ENCODE measurements around the gene ESYT2.
"Not testable (repeated sequence)": the region's sequence is repeated elsewhere in the genome, so short reads cannot be mapped to it uniquely, and the experiment has no call there.

The ESYT2 gene

DNA sequence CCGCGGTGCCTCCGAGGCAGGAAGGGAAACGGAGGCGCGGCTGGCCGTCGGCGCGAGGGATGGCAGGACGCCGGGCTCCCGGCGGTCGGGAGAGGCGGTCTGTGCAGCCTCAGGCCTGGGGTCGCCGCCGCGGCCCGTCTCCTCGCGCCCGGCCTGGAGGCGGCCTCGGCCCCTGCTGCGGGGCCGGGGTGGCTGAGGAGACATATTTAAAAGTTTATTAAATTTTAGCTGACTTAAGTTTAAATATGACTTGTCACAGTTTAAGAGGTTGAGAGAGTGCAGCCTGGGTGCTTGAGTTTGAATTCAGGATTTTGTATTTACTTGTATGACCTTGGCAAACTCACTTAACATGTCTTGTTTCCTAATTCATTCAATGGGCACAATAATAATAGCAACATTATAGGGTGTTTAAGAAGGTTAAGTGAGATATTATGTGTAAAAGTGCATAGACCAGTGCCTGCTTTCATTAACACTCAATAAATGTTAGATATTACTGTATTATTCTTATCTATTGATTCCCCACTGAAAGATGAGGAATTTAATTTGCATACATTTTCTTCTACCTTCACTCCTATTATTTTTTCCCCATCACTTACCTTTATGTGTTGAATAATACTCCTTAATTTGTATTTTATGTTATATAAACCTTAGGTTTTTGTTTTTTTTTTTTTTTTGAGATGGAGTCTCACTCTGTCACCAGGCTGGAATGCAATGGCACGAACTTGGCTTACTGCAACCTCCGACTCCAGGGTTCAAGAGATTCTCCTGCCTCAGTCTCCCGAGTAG is 27.8 kb upstream of the ESYT2 start:
- peak in 1 of 2 donors; percentile 3 for DNase-seq

DNA sequence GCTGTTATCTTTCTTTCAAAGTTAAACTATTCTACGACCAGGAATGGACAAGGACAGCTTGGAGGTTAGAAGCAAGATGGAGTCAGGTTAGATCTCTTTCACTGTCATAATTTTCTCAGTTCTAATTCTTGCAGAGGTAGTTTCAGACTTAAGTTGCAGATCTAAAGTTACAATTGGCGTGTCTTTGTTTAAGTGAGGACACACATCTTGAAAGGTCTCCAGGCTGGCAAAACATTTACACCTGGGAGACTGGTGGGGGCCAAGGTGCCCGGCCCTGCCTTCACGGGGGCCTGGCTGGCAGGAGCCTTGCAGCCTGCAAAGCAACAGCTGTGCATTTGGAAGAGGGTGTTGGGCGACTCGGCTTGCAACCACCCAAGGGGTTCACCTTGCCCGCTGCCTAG is 25.4 kb upstream of the ESYT2 start:
- no peak for DNase-seq

GRCh38 chr7:158850545-158851102 is 21.3 kb upstream of the ESYT2 start:
- no peak for DNase-seq

- no peak for DNase-seq
Measured at GRCh38 chr7:158849768-158850544, 20.6 kb upstream of the ESYT2 start.

- DNase-seq = no peak
Measured at GRCh38 chr7:158849442-158849767, 20.1 kb upstream of the ESYT2 start.

DNA sequence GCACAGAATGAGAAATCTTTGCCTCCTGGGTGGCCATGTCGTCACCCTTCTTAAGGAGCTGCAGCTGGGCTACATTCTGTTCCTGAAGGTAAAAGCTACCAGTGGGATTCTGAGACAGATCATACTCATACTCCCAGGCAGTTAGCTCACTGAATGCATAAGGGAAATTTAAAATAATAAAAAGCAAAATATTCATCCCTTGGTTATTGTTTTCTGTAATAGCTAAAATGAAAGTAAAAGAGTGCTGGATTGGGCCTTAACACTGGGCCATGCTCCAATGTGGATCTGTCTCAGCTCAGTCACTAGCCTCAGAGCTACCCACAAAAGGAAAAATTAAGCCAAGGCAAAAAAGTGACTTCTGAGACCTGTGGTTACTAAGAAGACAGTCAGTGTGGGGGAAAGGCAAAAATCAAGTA is 18.1 kb upstream of the ESYT2 start:
- peak in 1 of 2 donors; percentile 41 for DNase-seq

DNA sequence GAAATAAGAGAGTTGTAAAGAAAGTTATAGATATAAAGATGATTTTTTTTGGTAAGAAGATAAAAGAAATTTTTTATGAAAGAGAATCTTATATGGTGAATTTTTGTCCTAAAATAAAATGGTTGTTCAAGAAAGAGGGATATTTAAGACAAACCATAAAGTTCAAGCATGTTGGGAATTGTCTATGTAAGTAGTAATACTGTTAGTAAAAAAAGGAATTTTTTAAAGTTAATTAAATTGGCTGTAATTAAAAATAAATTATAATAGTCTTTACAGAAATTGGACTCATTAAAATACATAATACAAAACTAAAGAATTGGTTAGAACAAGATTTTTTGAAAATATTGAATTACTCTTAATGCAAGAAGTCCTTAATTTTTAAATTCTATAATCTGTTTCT is 17.0 kb upstream of the ESYT2 start:
- DNase-seq = no peak

- DNase-seq = no peak
Measured at GRCh38 chr7:158843771-158844170, 14.5 kb upstream of the ESYT2 start.

GRCh38 chr7:158842486-158842885 is 13.2 kb upstream of the ESYT2 start:
- DNase-seq = no peak

DNA sequence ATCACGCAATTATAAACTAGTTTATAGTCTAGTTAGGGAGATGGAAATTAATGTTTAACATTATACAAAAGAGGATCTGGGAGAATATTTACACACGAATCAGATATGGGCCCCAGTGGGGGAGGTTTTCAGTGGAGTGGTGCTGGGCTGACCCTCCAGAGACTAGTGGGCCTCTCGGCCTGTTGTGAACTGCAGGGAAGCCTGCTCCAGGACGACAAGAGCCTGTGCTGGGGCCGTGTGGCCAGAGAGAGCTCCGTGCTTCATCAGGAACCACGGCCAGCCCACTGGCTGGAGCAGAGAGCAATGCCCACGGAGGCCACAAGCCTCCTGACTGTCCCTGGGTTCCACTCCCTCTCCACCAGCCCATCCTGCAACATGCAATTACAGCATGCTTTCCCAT is 11.3 kb upstream of the ESYT2 start:
- no peak for DNase-seq

DNA sequence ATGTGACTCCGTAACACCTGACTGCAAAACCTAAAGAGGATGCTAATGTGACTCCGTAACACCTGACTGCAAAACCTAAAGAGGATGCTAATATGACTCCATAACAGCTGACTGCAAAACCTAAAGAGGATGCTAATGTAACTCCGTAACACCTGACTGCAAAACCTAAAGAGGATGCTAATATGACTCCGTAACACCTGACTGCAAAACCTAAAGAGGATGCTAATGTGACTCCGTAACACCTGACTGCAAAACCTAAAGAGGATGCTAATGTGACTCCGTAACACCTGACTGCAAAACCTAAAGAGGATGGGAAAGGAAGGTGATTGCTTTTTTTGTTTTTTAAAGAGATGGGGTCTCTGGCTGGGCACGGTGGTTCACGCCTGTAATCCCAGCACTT is 9.9 kb upstream of the ESYT2 start:
- DNase-seq = not testable (repeated sequence)

GRCh38 chr7:158837790-158838637 is 8.7 kb upstream of the ESYT2 start:
- DNase-seq = no peak

DNA sequence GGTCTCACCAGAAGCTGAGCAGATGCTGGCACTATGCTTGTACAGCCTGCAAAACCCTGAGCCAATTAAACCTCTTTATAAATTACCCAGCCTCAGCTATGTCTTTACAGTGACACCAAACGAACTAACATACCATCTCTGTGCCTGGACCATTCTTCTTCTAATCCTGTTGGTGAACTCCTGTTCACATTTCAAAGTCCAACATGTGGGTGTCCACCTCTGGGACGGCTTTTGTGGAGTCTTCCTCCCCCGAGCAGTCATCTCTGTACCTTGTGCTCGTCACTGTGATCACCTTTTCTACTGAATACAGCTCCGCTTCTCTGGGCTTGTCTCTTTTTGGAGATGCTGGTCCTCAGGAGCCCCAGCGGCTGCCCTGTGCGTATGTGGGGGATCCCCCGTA is 7.4 kb upstream of the ESYT2 start:
- DNase-seq = no peak

- no peak for DNase-seq
Measured at GRCh38 chr7:158834878-158835784, 5.8 kb upstream of the ESYT2 start.

GRCh38 chr7:158832994-158833393 is 3.7 kb upstream of the ESYT2 start:
- DNase-seq = no peak

- DNase-seq = no peak
Measured at GRCh38 chr7:158831738-158832091, 2.4 kb upstream of the ESYT2 start.

GRCh38 chr7:158830211-158830723 is 958 bp upstream of the ESYT2 start:
- no peak for DNase-seq

DNA sequence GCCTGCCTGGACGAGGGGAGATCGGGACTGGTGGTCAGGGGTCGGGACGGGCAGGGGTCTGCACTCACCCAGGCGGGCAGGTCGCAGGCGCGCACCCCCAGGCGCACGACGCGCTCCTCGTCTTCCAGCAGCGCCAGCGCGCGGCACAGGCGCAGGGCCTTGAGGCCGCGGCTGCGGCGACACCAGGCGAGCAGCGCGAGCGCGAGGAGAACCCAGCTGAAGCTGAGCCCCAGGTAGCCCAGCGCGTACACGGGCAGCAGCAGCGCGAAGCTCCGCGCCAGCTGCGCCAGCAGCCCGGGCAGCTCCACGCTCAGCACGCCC is 328 bp downstream of the ESYT2 start:
- peak; percentile 72 to 76 for DNase-seq

DNA sequence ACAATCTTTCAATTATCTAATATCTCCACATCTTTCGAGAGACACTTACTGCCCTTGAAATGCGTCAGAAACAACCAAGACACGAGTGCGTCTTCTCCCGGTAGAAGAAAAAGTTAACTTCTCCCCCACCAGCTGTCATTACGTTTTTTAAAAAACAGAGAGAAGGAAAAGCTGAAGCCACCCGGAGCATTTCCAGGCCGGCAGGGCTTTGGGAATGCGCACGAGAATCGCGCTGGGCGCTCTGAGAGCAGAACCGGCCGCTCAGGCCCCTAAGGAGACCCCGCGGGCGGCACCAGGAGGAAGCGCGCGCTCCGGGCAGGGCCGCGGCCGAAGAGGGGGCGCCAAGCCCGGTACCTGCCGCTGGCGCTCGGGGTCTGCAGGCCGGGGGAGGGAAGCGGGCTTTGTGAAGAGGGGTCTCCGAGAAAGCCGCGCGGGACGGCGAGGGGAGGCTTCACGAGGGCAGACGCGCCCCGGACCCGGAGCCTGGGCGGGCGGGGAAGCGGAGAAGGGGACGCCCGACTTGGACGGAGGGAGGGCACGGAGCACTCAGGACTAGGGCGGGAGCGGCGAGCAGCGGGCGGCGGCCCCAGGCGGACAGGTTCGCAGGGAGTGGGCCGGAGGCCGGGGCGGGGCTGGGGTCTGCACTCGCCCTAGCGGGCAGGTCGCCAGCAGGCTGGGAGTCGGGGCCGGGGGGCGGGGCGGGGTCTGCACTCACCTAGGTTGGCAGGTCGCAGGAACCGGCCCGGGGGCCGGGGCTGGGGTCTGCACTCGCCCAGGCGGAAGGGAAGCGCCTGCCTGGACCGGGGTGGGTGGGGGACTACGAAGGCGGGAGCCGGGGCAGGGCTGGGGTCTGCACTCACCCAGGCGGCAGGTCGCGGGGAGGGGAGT is 932 bp downstream of the ESYT2 start:
- DNase-seq = peak in 1 of 2 donors; percentile 16

- peak; percentile 31 to 69 for DNase-seq
Measured at GRCh38 chr7:158827411-158828132, 1.7 kb downstream of the ESYT2 start.
